Measurements from ENCODE around the gene CUEDC1.

Gene CUEDC1

GRCh38 chr17:57892820-57893595 lies 62.2 kb downstream of the CUEDC1 start:
- DNase-seq: peak; percentile 98

GRCh38 chr17:57892146-57892819 lies 62.9 kb downstream of the CUEDC1 start:
- peak; percentile 90 for DNase-seq

- no peak for DNase-seq
Observed at GRCh38 chr17:57890857-57891232, 64.4 kb downstream of the CUEDC1 start.

GRCh38 chr17:57889892-57890856 lies 65.0 kb downstream of the CUEDC1 start:
- peak; percentile 72 for DNase-seq

- DNase-seq: no peak
Observed at GRCh38 chr17:57889252-57889651, 66.0 kb downstream of the CUEDC1 start.

GRCh38 chr17:57888311-57889216 lies 66.6 kb downstream of the CUEDC1 start:
- DNase-seq: no peak

GRCh38 chr17:57887161-57887560 lies 68.1 kb downstream of the CUEDC1 start:
- DNase-seq: no peak

GRCh38 chr17:57886020-57886419 lies 69.2 kb downstream of the CUEDC1 start:
- DNase-seq: no peak

- no peak for DNase-seq
Observed at GRCh38 chr17:57885148-57885915, 69.9 kb downstream of the CUEDC1 start.

GRCh38 chr17:57881783-57882351 lies 73.3 kb downstream of the CUEDC1 start:
- DNase-seq: no peak

- DNase-seq: peak; percentile 91
Observed at GRCh38 chr17:57881143-57881542, 74.1 kb downstream of the CUEDC1 start.

- no peak for DNase-seq
Observed at GRCh38 chr17:57880086-57880456, 75.1 kb downstream of the CUEDC1 start.

GRCh38 chr17:57879437-57880085 lies 75.7 kb downstream of the CUEDC1 start:
- no peak for DNase-seq

- no peak for DNase-seq
Observed at GRCh38 chr17:57877803-57878377, 77.3 kb downstream of the CUEDC1 start.

- DNase-seq: no peak
Observed at GRCh38 chr17:57876866-57877237, 78.4 kb downstream of the CUEDC1 start.

- no peak for DNase-seq
Observed at GRCh38 chr17:57876023-57876865, 79.0 kb downstream of the CUEDC1 start.

GRCh38 chr17:57875290-57876022 lies 79.8 kb downstream of the CUEDC1 start:
- DNase-seq: peak; percentile 99
